GM21360 (cell line): ENCODE measurements around the gene NRL.

Experiments used
- ATAC-seq: cut with Tn5 transposase; IDR thresholded peaks from one replicate; pipeline ENCODE4 v1.9.1; 2021; ENCODE audit warnings: mild to moderate bottlenecking, moderate library complexity; ENCODE audit not compliant: unreplicated experiment

The NRL gene

GRCh38 chr14:24083462-24083861, 31.3 kb downstream of the NRL start:
- no peak for ATAC-seq

- ATAC-seq, result no peak
Observed at GRCh38 chr14:24082411-24083080, 32.2 kb downstream of the NRL start.

- ATAC-seq, result no peak
Observed at GRCh38 chr14:24081739-24082211, 33.0 kb downstream of the NRL start.

GRCh38 chr14:24080888-24081738, 33.6 kb downstream of the NRL start:
- peak; percentile 85 for ATAC-seq

- ATAC-seq, result no peak
Observed at GRCh38 chr14:24080142-24080530, 34.6 kb downstream of the NRL start.

- ATAC-seq, result no peak
Observed at GRCh38 chr14:24079491-24080141, 35.1 kb downstream of the NRL start.

GRCh38 chr14:24078146-24078545, 36.6 kb downstream of the NRL start:
- no peak for ATAC-seq

- no peak for ATAC-seq
Observed at GRCh38 chr14:24077086-24077485, 37.7 kb downstream of the NRL start.

GRCh38 chr14:24076302-24076601, 38.5 kb downstream of the NRL start:
- ATAC-seq, result no peak

GRCh38 chr14:24075485-24076301, 39.1 kb downstream of the NRL start:
- no peak for ATAC-seq

GRCh38 chr14:24074625-24075484, 39.9 kb downstream of the NRL start:
- ATAC-seq, result no peak

- no peak for ATAC-seq
Observed at GRCh38 chr14:24072881-24073877, 41.6 kb downstream of the NRL start.

GRCh38 chr14:24072436-24072835, 42.3 kb downstream of the NRL start:
- no peak for ATAC-seq

GRCh38 chr14:24071836-24072430, 42.8 kb downstream of the NRL start:
- no peak for ATAC-seq

GRCh38 chr14:24071144-24071697, 43.5 kb downstream of the NRL start, which contains the start of gene CPNE6:
Gene CPNE6, plus strand, starts transcription at chr14:24071562. Its CDS starts 1,375 bp downstream, at chr14:24072937.
- no peak for ATAC-seq

- ATAC-seq, result no peak
Observed at GRCh38 chr14:24070285-24071143, 44.2 kb downstream of the NRL start.

- ATAC-seq, result no peak
Observed at GRCh38 chr14:24069411-24069735, 45.4 kb downstream of the NRL start.
